Activated B cell treated with CpG ODN at 0.5 μM for 24 hours (primary cell): ENCODE measurements around the gene ZDHHC8. TPM values are rescaled to one million over a fixed set of nuclear protein-coding genes. Genes with fewer than 3 reads are reported as not detected.
A peak's percentile ranks its signal among the peaks of the same experiment; 100 is the strongest.

ENCODE experiments used
- ATAC-seq: fragments of 200-7000 bp; cut with Tn5 transposase; one replicate; pipeline ENCODE4 v1.10.0; 2021; ENCODE audit warnings: low read depth, mild to moderate bottlenecking, moderate library complexity
- CTCF ChIA-PET: fragments of 350-600 bp; sonication (Branson Sonifier 250); formaldehyde crosslinking; loops from one replicate; lab custom pipeline; 2021; ENCODE audit warnings: antibody characterized with exemption; lab: Charles Lee
- POLR2A ChIA-PET: fragments of 350-600 bp; sonication (Branson Sonifier 250); formaldehyde crosslinking; loops from one replicate; lab custom pipeline; 2021; ENCODE audit warnings: antibody characterized with exemption; lab: Charles Lee
- DNase-seq: peaks from one replicate; pipeline ENCODE4 v3.0.0; 2022
- H3K27ac Mint-ChIP-seq: one replicate; pipeline ENCODE4 v1.8.0; 2020; ENCODE audit warnings: mixed read lengths
- H3K27me3 Mint-ChIP-seq: one replicate; pipeline ENCODE4 v1.8.0; 2021; ENCODE audit warnings: mixed read lengths
- H3K36me3 Mint-ChIP-seq: one replicate; pipeline ENCODE4 v1.8.0; 2021; ENCODE audit warnings: low read depth, mixed read lengths
- H3K4me1 Mint-ChIP-seq: one replicate; pipeline ENCODE4 v1.8.0; 2021; ENCODE audit warnings: mixed read lengths
- H3K4me3 Mint-ChIP-seq: one replicate; pipeline ENCODE4 v1.8.0; 2020; ENCODE audit warnings: mild to moderate bottlenecking, mixed read lengths
- H3K9me3 Mint-ChIP-seq: one replicate; pipeline ENCODE4 v1.8.0; 2020; ENCODE audit warnings: mixed read lengths
- CTCF ChIP-seq: fragments of 200-600 bp; IDR thresholded peaks from one replicate; pipeline ENCODE4 v1.8.0; 2022; ENCODE audit warnings: antibody characterized with exemption, mild to moderate bottlenecking
- intact Hi-C: fragments of 100-400 bp; cut with micrococcal nuclease; formaldehyde crosslinking; loops from one replicate; pipeline ENCODE4 v1.15.1; 2024
- total RNA-seq: library from RNA; stranded (reverse); gene quantifications from 2 replicates; pipeline ENCODE4 v1.2.3, GENCODE V29; 2022

ZDHHC8 gene
- total RNA-seq, 1 donor from 2014 or later = 65.6 TPM

DNA sequence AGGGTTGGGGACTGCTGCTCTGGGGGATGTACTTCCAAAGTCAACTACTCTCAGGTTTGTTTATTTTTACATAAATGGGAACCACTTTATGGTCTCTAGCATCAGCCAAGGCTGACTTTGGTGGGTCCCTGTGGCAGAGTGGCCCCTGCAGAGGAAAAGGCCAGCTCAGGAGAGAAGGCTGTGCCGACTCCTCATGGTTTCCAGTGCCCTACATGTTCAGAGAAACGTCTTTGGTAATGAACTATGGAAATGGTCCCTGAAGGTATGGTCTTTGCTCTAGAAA lies 3.0 kb upstream of the ZDHHC8 start:
- H3K27me3 Mint-ChIP-seq = no peaks in the 10 kb centered on the region
- ATAC-seq (no peak), DNase-seq (no peak)
- H3K27ac Mint-ChIP-seq = no peak overlapping the region
- no peaks in the 10 kb centered on the region for H3K9me3 Mint-ChIP-seq
- CTCF ChIA-PET = no interaction called here
- H3K36me3 Mint-ChIP-seq = peaks cover 46% of the 10 kb centered on the region
- no peak overlapping the region for H3K4me3 Mint-ChIP-seq
- no peak for TF ChIP-seq CTCF
- H3K4me1 Mint-ChIP-seq = peaks cover 16% of the 10 kb centered on the region
- intact Hi-C loops = no loop called here
- POLR2A ChIA-PET = no interaction called here

DNA sequence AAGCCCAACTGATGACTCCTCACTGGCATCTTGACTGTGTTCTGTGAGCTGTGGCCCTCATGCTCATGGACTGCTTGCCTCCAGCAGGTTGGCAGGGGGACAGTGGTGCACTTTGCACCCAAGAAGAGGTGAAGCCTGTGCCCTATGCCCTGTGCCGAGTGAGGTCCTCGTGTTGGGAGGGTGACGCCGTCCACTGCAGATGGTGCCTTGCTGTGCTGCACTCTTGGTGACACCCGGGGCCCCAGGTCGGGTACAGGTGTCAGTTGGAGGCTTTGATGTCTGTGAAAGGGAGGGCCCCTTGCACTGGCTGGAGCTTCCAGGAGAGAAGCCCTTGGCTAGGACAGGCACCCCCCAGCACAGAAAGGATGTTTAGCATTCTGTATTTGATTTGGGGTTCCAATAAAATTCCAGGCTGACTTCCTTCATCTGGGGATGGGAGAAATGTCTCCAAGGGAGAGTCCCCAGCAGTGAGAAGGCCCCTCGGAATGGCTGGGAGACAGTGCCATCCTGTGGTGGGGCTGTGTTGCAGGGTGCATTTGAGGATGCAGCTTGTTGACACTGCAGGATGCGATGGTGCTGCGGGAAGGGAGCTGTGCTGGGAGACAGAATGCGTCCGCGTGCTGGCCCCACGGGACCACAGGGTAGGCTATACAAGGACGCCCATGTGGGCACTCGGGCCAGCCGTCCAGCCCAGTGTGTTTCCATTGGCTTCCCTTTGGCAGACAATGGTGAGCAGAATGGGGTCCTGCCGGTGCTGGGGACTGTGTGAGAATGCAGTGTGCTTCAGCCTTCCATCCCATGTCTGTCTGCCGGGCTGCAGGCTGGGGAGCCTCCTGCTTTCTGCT lies 2.5 kb upstream of the ZDHHC8 start:
- Mint-ChIP-seq H3K36me3 (peaks cover 42% of the 10 kb centered on the region), H3K27ac (peak overlapping the region; percentile 24), H3K4me1 (peaks cover 20% of the 10 kb centered on the region), H3K27me3 (no peaks in the 10 kb centered on the region), H3K9me3 (no peaks in the 10 kb centered on the region), H3K4me3 (no peak overlapping the region)
- intact Hi-C loops = no loop called here
- ChIA-PET POLR2A (interaction anchor here (1.5 kb wide), 1 partner anchor 12 kb away, joined by 4 read pairs; the partner anchor contains the start of gene TRMT2A), CTCF (interaction anchor here (1.3 kb wide), 1 partner anchor 159 kb away, joined by 4 read pairs; no protein-coding TSS in a partner anchor)
- DNase-seq (no peak), ATAC-seq (no peak)
- TF ChIP-seq CTCF = no peak

GRCh38 chr22:20129747-20130014 lies 1.9 kb upstream of the ZDHHC8 start:
- H3K9me3 Mint-ChIP-seq = no peaks in the 10 kb centered on the region
- CTCF ChIA-PET = interaction anchor here (1.3 kb wide), 1 partner anchor 159 kb away, joined by 4 read pairs; no protein-coding TSS in a partner anchor

DNA sequence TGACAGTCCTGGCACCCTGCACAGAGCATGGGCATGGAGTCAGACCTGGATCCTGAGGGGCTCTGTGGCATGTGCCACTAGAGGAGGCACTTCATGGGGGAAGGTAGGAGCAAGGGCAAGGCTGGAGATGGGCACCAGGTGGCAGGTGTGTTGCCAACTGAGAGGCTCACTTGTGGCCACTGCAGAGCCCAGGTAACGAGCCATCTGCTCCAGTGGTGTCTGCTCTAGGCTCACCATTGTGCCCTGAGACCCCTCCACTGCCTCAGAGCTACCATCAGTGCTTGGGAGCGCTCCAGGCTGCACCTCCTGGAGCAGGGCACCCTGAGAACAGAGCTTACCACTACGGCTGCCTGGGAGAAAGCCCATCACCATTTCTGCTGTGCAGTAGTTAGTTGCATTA lies 1.3 kb upstream of the ZDHHC8 start:
- no peak for TF ChIP-seq CTCF
- no peak for ATAC-seq
- CTCF ChIA-PET = no interaction called here
- POLR2A ChIA-PET = interaction anchor here (1.3 to 1.5 kb wide), 2 partner anchors 13 kb away, joined by 4 to 8 read pairs; partner anchors contain the start of gene TRMT2A
- DNase-seq = no peak
- peaks cover 30% of the 10 kb centered on the region for H3K4me1 Mint-ChIP-seq
- no peak overlapping the region for H3K27ac Mint-ChIP-seq
- intact Hi-C loops = loop anchor here (2.0 to 5.0 kb wide), 4 partner anchors 76 to 728 kb away; partner anchors contain the start of genes HIRA, KLHL22, MRPL40 and PI4KA
- H3K4me3 Mint-ChIP-seq = peak overlapping the region; percentile 50
- H3K27me3 Mint-ChIP-seq = no peaks in the 10 kb centered on the region
- H3K9me3 Mint-ChIP-seq = no peaks in the 10 kb centered on the region
- H3K36me3 Mint-ChIP-seq = peaks cover 31% of the 10 kb centered on the region

More at GRCh38 chr22:20129747-20130014, 1.9 kb upstream of the ZDHHC8 start:
- Mint-ChIP-seq H3K4me1 (peaks cover 25% of the 10 kb centered on the region), H3K27ac (no peak overlapping the region), H3K36me3 (peaks cover 38% of the 10 kb centered on the region), H3K4me3 (no peak overlapping the region), H3K27me3 (no peaks in the 10 kb centered on the region)
- intact Hi-C loops = loop anchor here (2.0 to 5.0 kb wide), 4 partner anchors 77 to 729 kb away; partner anchors contain the start of genes HIRA, KLHL22, MRPL40 and PI4KA
- no peak for DNase-seq
- ATAC-seq = no peak
- POLR2A ChIA-PET = interaction anchor here (1.5 kb wide), 1 partner anchor 12 kb away, joined by 4 read pairs; the partner anchor contains the start of gene TRMT2A
- TF ChIP-seq CTCF = no peak
